Upper lobe of left lung (tissue), 6 donors: ENCODE data around the gene OSBPL5. TPM values are rescaled to one million over a fixed set of nuclear protein-coding genes. Genes with fewer than 3 reads are reported as not detected.

ENCODE experiments used
- ATAC-seq, 2 donors: fragments of 200-7000 bp; cut with Tn5 transposase; one replicate each; pipeline ENCODE4 v1.9.1; 2022; ENCODE audit warnings: mild to moderate bottlenecking in 2 of 2, moderate library complexity in 2 of 2; ENCODE audit not compliant: low FRiP score in 2 of 2
- DNase-seq, 2 donors: peaks; one replicate each; pipeline ENCODE4 v3.0.0-alpha.2; 2019 to 2020
- H3K27ac ChIP-seq, 4 donors: fragments of 200-600 bp; sonication (generic); one replicate each; pipeline ENCODE4 v1.5.1; 2016 to 2019
- H3K27me3 ChIP-seq, 4 donors: fragments of 200-600 bp; sonication (generic); one replicate each; pipeline ENCODE4 v1.5.1; 2017 to 2019
- H3K36me3 ChIP-seq, 4 donors: fragments of 200-600 bp; sonication (generic); one replicate each; pipeline ENCODE4 v1.5.1; 2016 to 2019
- H3K4me1 ChIP-seq, 4 donors: fragments of 200-600 bp; sonication (generic); one replicate each; pipeline ENCODE4 v1.5.1; 2018 to 2019
- H3K4me3 ChIP-seq, 4 donors: fragments of 200-600 bp; sonication (generic); one replicate each; pipeline ENCODE4 v1.5.1; 2017 to 2019; ENCODE audit warnings: mild to moderate bottlenecking in 2 of 4, moderate library complexity in 1 of 4
- H3K9me3 ChIP-seq, 4 donors: fragments of 200-600 bp; sonication (generic); one replicate each; pipeline ENCODE4 v1.5.1; 2018 to 2019
- EP300 ChIP-seq, 4 donors: sonication (generic); formaldehyde crosslinking; IDR thresholded peaks; one replicate each; pipeline ENCODE4 v1.5.1; 2017; ENCODE audit warnings: antibody characterized with exemption in 4 of 4, control low read depth in 2 of 4
- POLR2A ChIP-seq, 4 donors: fragments of 450-650 bp; IDR thresholded peaks; one replicate each; pipeline ENCODE4 v1.5.1; 2016 to 2017; ENCODE audit warnings: antibody characterized with exemption in 4 of 4, mild to moderate bottlenecking in 2 of 4
- POLR2AphosphoS5 ChIP-seq, 2 donors: sonication (generic); formaldehyde crosslinking; IDR thresholded peaks; one replicate each; pipeline ENCODE4 v1.5.1; 2017; ENCODE audit warnings: antibody characterized with exemption in 2 of 2
- WGBS, 2 donors: methylation state at CpG; one replicate each; pipeline ENCODE4 v1.1.5; 2017 to 2018; 5-methylcytosine and 5-hydroxymethylcytosine counted together
- total RNA-seq, 6 donors: library from RNA; depleted of rRNA in 4 of 6; stranded (reverse); fragments of >200 nt in 4 of 6; gene quantifications; one replicate each; pipeline versions ENCODE4 v1.1.0 to v1.2.1, GENCODE V29; 2016 to 2021
- TF ChIP-seq, protein P1 (sequence below), 6 experiments: fragments of 450-650 bp in 4 of 6; fragments of 200-600 bp in 2 of 6; sonication (generic) in 2 of 6; IDR thresholded peaks; one replicate each; pipeline ENCODE4 v1.5.1; 2016 to 2019; ENCODE audit warnings: antibody characterized with exemption in 6 of 6
- donor health status: DM: no; HTN: no; CAD: no; lungs with moderate emphysema.
- donor health status: DM: no; HTN: yes; CAD: no; lungs with severe emphysema.

OSBPL5 gene
- total RNA-seq, 6 donors from 2014 or later = 23.4 to 66.9 (median 48.3) TPM

- Histone ChIP-seq H3K4me1 (peaks cover 19 to 29% (median 23%) of the 10 kb centered on the region in 4 donors), H3K27me3 (no peaks in the 10 kb centered on the region), H3K27ac (no peak overlapping the region), H3K4me3 (no peak overlapping the region), H3K36me3 (peaks cover 0 to 62% (median 15%) of the 10 kb centered on the region in 4 donors), H3K9me3 (no peaks in the 10 kb centered on the region)
- no peak for TF ChIP-seq POLR2A (IDR thresholded peaks at IDR 0.05)
- no peak for TF ChIP-seq EP300 (IDR thresholded peaks at IDR 0.05)
- no peak for TF ChIP-seq POLR2AphosphoS5 (IDR thresholded peaks at IDR 0.05)
- TF ChIP-seq, protein P1, sequence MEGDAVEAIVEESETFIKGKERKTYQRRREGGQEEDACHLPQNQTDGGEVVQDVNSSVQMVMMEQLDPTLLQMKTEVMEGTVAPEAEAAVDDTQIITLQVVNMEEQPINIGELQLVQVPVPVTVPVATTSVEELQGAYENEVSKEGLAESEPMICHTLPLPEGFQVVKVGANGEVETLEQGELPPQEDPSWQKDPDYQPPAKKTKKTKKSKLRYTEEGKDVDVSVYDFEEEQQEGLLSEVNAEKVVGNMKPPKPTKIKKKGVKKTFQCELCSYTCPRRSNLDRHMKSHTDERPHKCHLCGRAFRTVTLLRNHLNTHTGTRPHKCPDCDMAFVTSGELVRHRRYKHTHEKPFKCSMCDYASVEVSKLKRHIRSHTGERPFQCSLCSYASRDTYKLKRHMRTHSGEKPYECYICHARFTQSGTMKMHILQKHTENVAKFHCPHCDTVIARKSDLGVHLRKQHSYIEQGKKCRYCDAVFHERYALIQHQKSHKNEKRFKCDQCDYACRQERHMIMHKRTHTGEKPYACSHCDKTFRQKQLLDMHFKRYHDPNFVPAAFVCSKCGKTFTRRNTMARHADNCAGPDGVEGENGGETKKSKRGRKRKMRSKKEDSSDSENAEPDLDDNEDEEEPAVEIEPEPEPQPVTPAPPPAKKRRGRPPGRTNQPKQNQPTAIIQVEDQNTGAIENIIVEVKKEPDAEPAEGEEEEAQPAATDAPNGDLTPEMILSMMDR (IDR thresholded peaks at IDR 0.05) = no peak
- ATAC-seq (no peak), DNase-seq (no peak)
- WGBS, 2 donors = 85 to 89% methylated on average over 10 of the region's 10 CpGs
Observed at GRCh38 chr11:3096909-3097530, 68.1 kb downstream of the OSBPL5 start.

DNA sequence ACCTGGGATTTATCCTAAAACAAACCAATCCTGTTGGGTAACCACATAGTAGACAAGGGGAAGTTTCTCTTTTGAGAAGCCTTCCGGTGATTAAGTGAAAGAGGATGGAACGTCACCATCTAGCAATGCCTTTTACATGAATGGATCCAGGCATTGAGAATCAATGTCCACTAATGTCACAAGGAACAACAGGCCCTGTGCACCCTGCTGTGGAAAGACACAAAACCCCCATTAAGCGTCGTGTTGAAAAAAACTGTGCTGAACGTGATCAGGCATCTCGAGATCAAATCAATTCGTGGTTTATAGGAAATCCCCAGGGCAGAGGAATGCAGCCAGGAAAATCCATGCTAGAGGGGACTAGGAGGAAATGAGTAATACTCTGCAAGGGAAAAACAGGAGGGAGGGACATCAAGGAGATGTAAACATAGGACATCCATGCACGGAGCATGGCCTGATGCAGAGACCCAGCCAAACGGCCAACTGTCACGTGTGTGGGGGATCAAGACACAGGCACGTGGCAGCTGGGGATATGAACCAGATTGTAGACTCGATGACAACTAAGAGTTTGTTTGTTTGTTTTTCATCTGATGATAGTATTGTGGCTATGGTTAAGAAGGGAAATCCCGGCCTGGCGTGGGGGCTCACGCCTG is 69.3 kb downstream of the OSBPL5 start:
- no peaks in the 10 kb centered on the region for H3K9me3 ChIP-seq
- ATAC-seq (peak in 1 of 2 donors; percentile 35), DNase-seq (no peak)
- H3K4me3 ChIP-seq = no peak overlapping the region
- TF ChIP-seq EP300 (IDR thresholded peaks at IDR 0.05) = peak in 2 of 4 donors; percentile 88 to 95
- no peak for TF ChIP-seq POLR2A (IDR thresholded peaks at IDR 0.05)
- TF ChIP-seq POLR2AphosphoS5 (IDR thresholded peaks at IDR 0.05) = peak; percentile 77 to 86
- TF ChIP-seq, protein P1 (IDR thresholded peaks at IDR 0.05) = no peak
- H3K27me3 ChIP-seq = no peaks in the 10 kb centered on the region
- H3K4me1 ChIP-seq = peaks cover 19 to 33% (median 28%) of the 10 kb centered on the region in 4 donors
- WGBS, 2 donors = 47 to 50% methylated on average over 15 of the region's 15 CpGs
- peak overlapping the region; percentile 50 to 86 (median 69) for H3K27ac ChIP-seq
- peaks cover 0 to 59% (median 14%) of the 10 kb centered on the region in 4 donors for H3K36me3 ChIP-seq

DNA sequence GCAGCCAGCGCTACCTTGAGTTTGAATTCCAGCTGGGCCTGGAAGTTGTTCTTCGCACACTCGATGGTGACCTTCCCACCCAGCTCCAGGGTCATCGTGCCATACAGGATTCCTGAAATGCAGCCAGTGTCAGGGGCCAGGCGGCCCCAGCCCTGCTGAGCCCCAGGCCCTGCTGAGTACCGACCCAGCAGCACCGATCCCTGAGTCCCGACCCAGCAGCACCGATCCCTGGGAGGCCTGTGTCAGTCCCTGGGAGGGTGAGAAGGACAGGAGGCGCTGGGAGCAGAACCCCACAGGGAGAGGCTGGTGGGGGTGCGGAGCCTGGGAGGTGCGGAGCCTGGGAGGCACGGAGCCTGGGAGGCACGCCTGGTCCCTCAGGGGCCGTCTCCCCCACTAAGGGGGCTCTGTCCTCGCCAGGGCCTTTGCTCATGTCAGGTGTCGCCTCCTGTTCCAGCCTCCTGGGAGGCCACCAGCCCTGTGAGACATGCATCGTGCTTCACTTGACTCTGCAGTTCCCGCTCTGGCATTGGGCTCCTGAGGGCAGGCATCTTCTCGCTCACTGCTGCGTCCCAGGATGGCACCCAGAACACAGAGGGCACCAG is 70.8 kb downstream of the OSBPL5 start:
- Histone ChIP-seq H3K27ac (peak overlapping the region; percentile 11 to 86 (median 69)), H3K4me3 (no peak overlapping the region), H3K9me3 (no peaks in the 10 kb centered on the region), H3K4me1 (peaks cover 19 to 31% (median 26%) of the 10 kb centered on the region in 4 donors), H3K36me3 (peaks cover 0 to 62% (median 24%) of the 10 kb centered on the region in 4 donors), H3K27me3 (no peaks in the 10 kb centered on the region)
- 91 to 95% methylated on average over 16 to 20 of the region's 21 CpGs for WGBS, 2 donors
- ATAC-seq (no peak), DNase-seq (peak in 1 of 2 donors; percentile 61)
- TF ChIP-seq POLR2AphosphoS5 (IDR thresholded peaks at IDR 0.05) = no peak
- no peak for TF ChIP-seq EP300 (IDR thresholded peaks at IDR 0.05)
- TF ChIP-seq POLR2A (IDR thresholded peaks at IDR 0.05) = no peak
- TF ChIP-seq, protein P1 (IDR thresholded peaks at IDR 0.05) = no peak

DNA sequence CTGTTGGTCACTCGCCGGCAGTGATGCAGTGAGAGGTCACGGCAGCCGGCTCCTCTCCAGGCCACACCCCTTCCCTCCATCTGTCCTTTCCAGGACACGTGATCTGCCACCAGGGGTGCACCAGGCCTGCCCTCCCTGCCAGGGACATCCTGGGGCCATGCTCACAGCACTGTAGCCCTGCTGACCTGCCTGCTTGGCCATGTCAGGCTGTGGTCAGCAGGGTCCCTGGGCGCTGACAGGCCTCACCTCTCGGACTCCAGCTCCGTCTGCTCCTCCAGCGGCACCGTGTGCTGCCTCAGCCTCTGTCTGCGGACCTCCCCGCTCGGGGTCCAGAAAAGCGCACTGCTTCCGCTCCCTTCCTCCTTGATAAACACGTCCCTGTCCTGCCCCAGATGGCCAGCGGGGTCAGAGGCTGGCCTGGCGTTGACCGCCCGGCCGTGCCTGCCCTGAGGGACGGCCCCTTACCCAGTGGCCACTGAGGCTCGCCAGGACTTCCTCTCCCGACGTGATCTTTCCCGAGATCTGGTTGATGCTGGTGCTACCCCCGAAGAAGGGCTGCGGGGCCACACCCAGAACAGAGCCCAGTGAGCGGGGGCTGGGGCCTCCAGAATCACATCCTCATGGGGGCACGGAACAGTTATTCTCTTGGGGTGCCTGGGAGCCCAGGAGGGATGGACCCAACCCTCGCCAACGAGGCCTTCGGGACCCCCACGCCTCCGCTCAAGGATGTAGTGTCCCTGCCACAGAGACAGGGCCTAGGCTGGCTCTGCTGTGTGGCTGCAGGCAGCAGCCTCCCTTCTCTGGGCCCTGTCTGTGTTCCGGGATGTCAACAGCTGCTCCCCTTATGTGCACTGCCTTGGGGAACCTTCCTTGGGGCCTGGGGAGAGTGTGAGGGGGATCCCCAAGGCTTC is 71.6 kb downstream of the OSBPL5 start:
- no peaks in the 10 kb centered on the region for H3K27me3 ChIP-seq
- peaks cover 0 to 68% (median 32%) of the 10 kb centered on the region in 4 donors for H3K36me3 ChIP-seq
- DNase-seq (peak in 1 of 2 donors; percentile 71), ATAC-seq (no peak)
- peak overlapping the region; percentile 14 to 86 (median 69) for H3K27ac ChIP-seq
- no peak overlapping the region for H3K4me3 ChIP-seq
- WGBS, 2 donors = 71 to 79% methylated on average over 24 to 36 of the region's 36 CpGs
- H3K4me1 ChIP-seq = peaks cover 14 to 26% (median 21%) of the 10 kb centered on the region in 4 donors
- TF ChIP-seq EP300 (IDR thresholded peaks at IDR 0.05) = no peak
- no peak for TF ChIP-seq POLR2A (IDR thresholded peaks at IDR 0.05)
- TF ChIP-seq POLR2AphosphoS5 (IDR thresholded peaks at IDR 0.05) = no peak
- TF ChIP-seq, protein P1 (IDR thresholded peaks at IDR 0.05) = no peak
- no peaks in the 10 kb centered on the region for H3K9me3 ChIP-seq
